Esophagus muscularis mucosa (tissue), 4 donors: ENCODE results near the gene CGB1. TPM values are rescaled to one million over a fixed set of nuclear protein-coding genes. Genes with fewer than 3 reads are reported as not detected.
"Not testable (repeated sequence)": the region's sequence is repeated elsewhere in the genome, so short reads cannot be mapped to it uniquely, and the experiment has no call there.

Experiments used
- DNase-seq: peaks from one replicate; pipeline ENCODE4 v3.0.0-alpha.2; 2017; ENCODE audit errors: extremely low spot score
- H3K27ac ChIP-seq, 4 donors: fragments of 200-600 bp; sonication (generic); replicated peaks in 1 of 4; 1 replicate in 3 of 4; 2 replicates in 1 of 4; pipeline ENCODE4 v1.5.1; 2016 to 2019; ENCODE audit warnings: mild to moderate bottlenecking in 1 of 4
- H3K27me3 ChIP-seq, 4 donors: fragments of 200-600 bp; sonication (generic); one replicate each; pipeline versions ENCODE4 v1.5.1 to v1.6.0; 2016 to 2019
- H3K36me3 ChIP-seq, 4 donors: fragments of 200-600 bp; sonication (generic); one replicate each; pipeline ENCODE4 v1.5.1; 2016 to 2019
- H3K4me1 ChIP-seq, 4 donors: fragments of 200-600 bp; sonication (generic); one replicate each; pipeline ENCODE4 v1.5.1; 2016 to 2019
- H3K4me3 ChIP-seq, 4 donors: fragments of 200-600 bp; sonication (generic); 1 replicate in 2 of 4; 2 replicates in 2 of 4; pipeline ENCODE4 v1.5.1; 2016 to 2019; ENCODE audit warnings: mild to moderate bottlenecking in 4 of 4, moderate library complexity in 1 of 4
- H3K9me3 ChIP-seq, 4 donors: fragments of 200-600 bp; sonication (generic); 1 replicate in 3 of 4; 2 replicates in 1 of 4; pipeline ENCODE4 v1.5.1; 2016 to 2019
- CTCF ChIP-seq, 3 experiments: fragments of 200-600 bp in 2 of 3; fragments of 450-650 bp in 1 of 3; sonication (generic) in 2 of 3; IDR thresholded peaks; one replicate each; pipeline ENCODE4 v1.5.1; 2017 to 2019; ENCODE audit warnings: antibody characterized with exemption in 3 of 3, mild to moderate bottlenecking in 2 of 3, moderate library complexity in 1 of 3
- WGBS: methylation state at CpG from one replicate; pipeline ENCODE4 v1.1.5; 2018; 5-methylcytosine and 5-hydroxymethylcytosine counted together
- intact Hi-C: fragments of 100-400 bp; cut with DNase I; formaldehyde crosslinking; loops from one replicate; pipeline ENCODE4 v1.15.1; 2023
- total RNA-seq, 4 donors: library from RNA; depleted of rRNA; stranded (reverse); fragments of >200 nt; gene quantifications; one replicate each; pipeline versions ENCODE4 v1.1.0 to v1.2.1, GENCODE V29; 2016

The CGB1 gene
- total RNA-seq, 4 donors from 2014 or later: not detected

- H3K4me1 ChIP-seq, H3K36me3 ChIP-seq, H3K9me3 ChIP-seq, H3K27me3 ChIP-seq, intact Hi-C loops, DNase-seq, H3K4me3 ChIP-seq, H3K27ac ChIP-seq: not testable (repeated sequence)
- 97% methylated on average over 6 of the region's 8 CpGs for WGBS
These were observed 1.4 kb upstream of the CGB1 start for GRCh38 chr19:49038111-49038510.

GRCh38 chr19:49031642-49032301 is 4.9 kb downstream of the CGB1 start, which contains the start of gene CGB2:
TSS of gene CGB2 (plus strand) at chr19:49031890. CDS start at chr19:49032096, 206 bp downstream.
- H3K4me3 ChIP-seq, H3K27ac ChIP-seq, H3K4me1 ChIP-seq, H3K27me3 ChIP-seq, H3K36me3 ChIP-seq, H3K9me3 ChIP-seq, DNase-seq, intact Hi-C loops: not testable (repeated sequence)
- 17% methylated on average over 24 of the region's 28 CpGs for WGBS
- TF ChIP-seq CTCF (IDR thresholded peaks at IDR 0.05): peak in 1 of 3 experiments; percentile 17

- WGBS: 80% methylated on average over 2 of the region's 8 CpGs
These were observed 6.4 kb downstream of the CGB1 start for GRCh38 chr19:49030323-49030722.

GRCh38 chr19:49029749-49030148 is 6.9 kb downstream of the CGB1 start:
- H3K4me1 ChIP-seq, DNase-seq, H3K9me3 ChIP-seq, intact Hi-C loops, H3K27ac ChIP-seq, H3K27me3 ChIP-seq, H3K4me3 ChIP-seq, H3K36me3 ChIP-seq: not testable (repeated sequence)
- WGBS: 88% methylated on average over 13 of the region's 14 CpGs

More at GRCh38 chr19:49030323-49030722, 6.4 kb downstream of the CGB1 start:
- intact Hi-C loops, H3K4me3 ChIP-seq, H3K36me3 ChIP-seq, DNase-seq, H3K4me1 ChIP-seq, H3K9me3 ChIP-seq, H3K27ac ChIP-seq, H3K27me3 ChIP-seq: not testable (repeated sequence)

- H3K27ac ChIP-seq, DNase-seq, H3K36me3 ChIP-seq, H3K27me3 ChIP-seq, H3K9me3 ChIP-seq, H3K4me1 ChIP-seq, intact Hi-C loops, H3K4me3 ChIP-seq: not testable (repeated sequence)
- 83% methylated on average over 9 of the region's 9 CpGs for WGBS
These were observed 8.0 kb downstream of the CGB1 start for GRCh38 chr19:49028686-49029085.

GRCh38 chr19:49025599-49025998 is 11.1 kb downstream of the CGB1 start:
- 81% methylated on average over 23 of the region's 23 CpGs for WGBS
- H3K27ac ChIP-seq, H3K36me3 ChIP-seq, H3K9me3 ChIP-seq, DNase-seq, H3K4me1 ChIP-seq, H3K27me3 ChIP-seq, H3K4me3 ChIP-seq, intact Hi-C loops: not testable (repeated sequence)

GRCh38 chr19:49025088-49025487 is 11.6 kb downstream of the CGB1 start:
- H3K27ac ChIP-seq, H3K4me1 ChIP-seq, H3K4me3 ChIP-seq, H3K9me3 ChIP-seq, H3K36me3 ChIP-seq, intact Hi-C loops, DNase-seq: not testable (repeated sequence)
- peaks cover 0 to 10% (median 4%) of the 10 kb centered on the region in 4 donors for H3K27me3 ChIP-seq
- 92% methylated on average over 2 of the region's 6 CpGs for WGBS

- H3K4me1 ChIP-seq, H3K4me3 ChIP-seq, intact Hi-C loops, H3K27ac ChIP-seq, DNase-seq, H3K36me3 ChIP-seq, H3K9me3 ChIP-seq: not testable (repeated sequence)
- 76% methylated on average over 12 of the region's 15 CpGs for WGBS
- H3K27me3 ChIP-seq: peaks cover 0 to 19% (median 11%) of the 10 kb centered on the region in 4 donors
These were observed 12.5 kb downstream of the CGB1 start, which contains the start of gene CGB3 for GRCh38 chr19:49024233-49024632. TSS of gene CGB3 (minus strand) at chr19:49024333. CDS start at chr19:49023971, 362 bp downstream.
